Psoas muscle (tissue), 8 donors: Measurements from ENCODE around the gene CXXC4. TPM values are rescaled to one million over a fixed set of nuclear protein-coding genes. Genes with fewer than 3 reads are reported as not detected.

Experiments used
- ATAC-seq, 4 donors: fragments of 200-7000 bp; cut with Tn5 transposase; one replicate each; pipeline ENCODE4 v1.9.1; 2020; ENCODE audit warnings: moderate library complexity in 3 of 4, mild to moderate bottlenecking in 2 of 4
- DNase-seq, 2 donors: peaks; one replicate each; pipeline ENCODE4 v3.0.0-alpha.2; 2020
- H3K27ac ChIP-seq: fragments of 200-600 bp; one replicate; pipeline ENCODE4 v1.8.0; 2022
- H3K27me3 ChIP-seq, 3 donors: fragments of 200-600 bp in 1 of 3; one replicate each; pipeline versions ENCODE4 v1.6.1 to v1.8.0; 2013 to 2022; ENCODE audit warnings: low read length in 2 of 3, mild to moderate bottlenecking in 2 of 3, moderate library complexity in 1 of 3; ENCODE audit not compliant: insufficient read depth in 3 of 3
- H3K36me3 ChIP-seq, 2 donors: fragments of 200-600 bp in 1 of 2; one replicate each; pipeline versions ENCODE4 v1.6.1 to v1.8.0; 2013 to 2022; ENCODE audit warnings: low read depth in 1 of 2, mild to moderate bottlenecking in 1 of 2, moderate library complexity in 1 of 2; ENCODE audit not compliant: insufficient read depth in 1 of 2
- H3K4me1 ChIP-seq: fragments of 200-600 bp; one replicate; pipeline ENCODE4 v1.8.0; 2022
- H3K4me3 ChIP-seq: fragments of 200-600 bp; one replicate; pipeline ENCODE4 v1.8.0; 2022; ENCODE audit warnings: mild to moderate bottlenecking
- H3K9me3 ChIP-seq: fragments of 200-600 bp; one replicate; pipeline ENCODE4 v1.8.0; 2022
- CTCF ChIP-seq: fragments of 200-600 bp; IDR thresholded peaks from one replicate; pipeline ENCODE4 v1.8.0; 2022; ENCODE audit warnings: antibody characterized with exemption
- WGBS, 3 donors: extraction: QIAGEN DNeasy Blood & Tissue Kit; methylation state at CpG; one replicate each; pipeline versions ENCODE4 v1.1.6 to v1.1.7; 2013; 5-methylcytosine and 5-hydroxymethylcytosine counted together
- intact Hi-C, 2 donors: fragments of 100-400 bp; cut with DNase I; formaldehyde crosslinking; loops; one replicate each; pipeline versions ENCODE4 v1.11.0 to v1.14.2; 2022
- polyA plus RNA-seq, 3 donors: library from polyadenylated mRNA; stranded (reverse); fragments of 200-250 nt; gene quantifications; one replicate each; pipeline ENCODE4 v1.2.3, GENCODE V29; 2013
- total RNA-seq, 4 donors: library from RNA; stranded (reverse); fragmentation: NEBNext Ultra II Directional in 2 of 4; extraction: Animal tissue kit (Norgen Biotek cat#: 25700) in 2 of 4; gene quantifications; one replicate each; pipeline versions ENCODE4 v1.2.1 to v1.2.4, GENCODE V29; 2021 to 2023
- donor health status: healthy with polysubstance abuse.
- donor health status: DM: no; HTN: no; CAD: no; lungs with moderate emphysema.
- donor health status: Bipolar disorder and iron deficiency.
- donor health status: healthy.
- donor health status: DM: yes; HTN: yes; CAD: no.
- donor health status: DM: no; HTN: no; CAD: no.
- donor health status: DM: no; HTN: no; CAD: no.
- donor health status: DM: yes; HTN: yes; CAD: no.

CXXC4 gene
- total and polyA plus RNA-seq, 7 donors, result 0.05 to 0.36 (median 0.10) TPM

- DNase-seq (no peak), ATAC-seq (no peak)
- Histone ChIP-seq H3K4me1 (no peaks in the 10 kb centered on the region), H3K9me3 (no peaks in the 10 kb centered on the region), H3K36me3 (no peaks in the 10 kb centered on the region), H3K27me3 (no peaks in the 10 kb centered on the region), H3K4me3 (no peak overlapping the region), H3K27ac (no peak overlapping the region)
- intact Hi-C loops, result no loop called here
- 94 to 100% (median 97%) methylated on average over 1 of the region's 1 CpG for WGBS, 3 donors
- no peak for TF ChIP-seq CTCF
Observed at GRCh38 chr4:104470770-104471169, 23.9 kb downstream of the CXXC4 start.

GRCh38 chr4:104469794-104470193, 24.9 kb downstream of the CXXC4 start:
- Histone ChIP-seq H3K36me3 (no peaks in the 10 kb centered on the region), H3K4me3 (no peak overlapping the region), H3K9me3 (no peaks in the 10 kb centered on the region), H3K27ac (no peak overlapping the region), H3K4me1 (no peaks in the 10 kb centered on the region), H3K27me3 (no peaks in the 10 kb centered on the region)
- ATAC-seq (no peak), DNase-seq (no peak)
- no peak for TF ChIP-seq CTCF
- intact Hi-C loops, result no loop called here

GRCh38 chr4:104465619-104466018, 29.1 kb downstream of the CXXC4 start:
- H3K9me3 ChIP-seq, result no peaks in the 10 kb centered on the region
- H3K27me3 ChIP-seq, result no peaks in the 10 kb centered on the region

GRCh38 chr4:104465201-104465600, 29.5 kb downstream of the CXXC4 start:
- no peaks in the 10 kb centered on the region for H3K9me3 ChIP-seq
- DNase-seq (no peak), ATAC-seq (no peak)
- no peak overlapping the region for H3K27ac ChIP-seq
- no peak overlapping the region for H3K4me3 ChIP-seq
- no peak for TF ChIP-seq CTCF
- H3K36me3 ChIP-seq, result no peaks in the 10 kb centered on the region
- H3K4me1 ChIP-seq, result no peaks in the 10 kb centered on the region
- intact Hi-C loops, result no loop called here
- H3K27me3 ChIP-seq, result no peaks in the 10 kb centered on the region
- WGBS, 3 donors, result 30 to 54% (median 33%) methylated on average over 1 of the region's 1 CpG

More at GRCh38 chr4:104465619-104466018, 29.1 kb downstream of the CXXC4 start:
- no peak for TF ChIP-seq CTCF
- no peak for ATAC-seq
- Histone ChIP-seq H3K36me3 (no peaks in the 10 kb centered on the region), H3K27ac (no peak overlapping the region), H3K4me3 (no peak overlapping the region), H3K4me1 (no peaks in the 10 kb centered on the region)
- no peak for DNase-seq
- intact Hi-C loops, result no loop called here
- 58 to 81% (median 64%) methylated on average over 5 of the region's 5 CpGs for WGBS, 3 donors

- ATAC-seq, result no peak
- DNase-seq, result no peak
- Histone ChIP-seq H3K36me3 (no peaks in the 10 kb centered on the region), H3K4me3 (no peak overlapping the region), H3K27me3 (no peaks in the 10 kb centered on the region), H3K4me1 (no peaks in the 10 kb centered on the region), H3K9me3 (no peaks in the 10 kb centered on the region), H3K27ac (no peak overlapping the region)
- TF ChIP-seq CTCF, result no peak
- intact Hi-C loops, result no loop called here
Observed at GRCh38 chr4:104462641-104463040, 32.1 kb downstream of the CXXC4 start.
